ENCODE measurements around the gene ANKRD12. TPM values are rescaled to one million over a fixed set of nuclear protein-coding genes. Genes with fewer than 3 reads are reported as not detected.
A peak's percentile ranks its signal among the peaks of the same experiment; 100 is the strongest.

Gene ANKRD12
- total and polyA plus RNA-seq, 9 donors, result 8.8 to 115 (median 72.9) TPM

DNA sequence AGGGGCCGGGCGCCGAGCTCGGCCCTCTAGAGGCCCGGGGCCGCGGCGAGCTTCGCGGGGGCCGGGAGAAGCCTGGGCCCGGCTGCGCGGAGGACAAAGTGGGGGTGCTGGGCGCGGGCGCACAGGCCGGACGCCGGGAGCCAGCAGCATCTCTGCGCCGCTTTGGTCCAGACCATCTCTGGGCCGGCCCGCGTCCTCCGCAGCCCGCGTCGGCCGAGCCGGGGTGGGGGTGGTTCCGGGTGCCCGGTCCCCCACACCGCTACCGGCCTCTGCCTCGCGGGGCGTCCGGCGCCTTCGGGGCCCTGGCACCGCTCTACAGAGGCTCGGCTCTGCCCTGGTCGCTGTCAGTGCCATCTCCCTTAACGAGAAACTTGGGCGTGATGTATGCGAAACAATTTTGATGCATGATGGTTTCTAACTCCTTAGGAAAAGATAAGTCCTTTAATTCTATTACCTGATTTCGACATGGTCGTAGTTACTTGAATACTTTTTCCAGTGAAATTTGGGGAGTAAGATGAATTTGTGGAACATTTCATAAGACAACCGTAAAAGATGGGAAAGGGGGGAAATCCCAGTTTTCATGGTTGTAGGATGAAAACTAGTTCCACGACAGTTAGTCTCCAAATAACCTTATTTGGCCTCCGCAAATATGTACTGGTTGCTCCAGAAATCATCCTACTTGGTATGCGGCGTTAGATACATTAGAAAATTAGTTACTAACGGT is 198.6 kb downstream of the ANKRD12 start:
- peak overlapping the region; percentile 65 for H3K4me3 ChIP-seq
- no peak for DNase-seq
- WGBS, 3 donors, result 0 to 2% (median 1%) methylated on average over 22 to 55 of the region's 55 CpGs
- H3K4me1 ChIP-seq (ENCODE audit: insufficient read depth), result no peaks in the 10 kb centered on the region
- no peaks in the 10 kb centered on the region for H3K27me3 ChIP-seq
- no peaks in the 10 kb centered on the region for H3K9me3 ChIP-seq
- TF ChIP-seq EP300 (IDR thresholded peaks at IDR 0.05) (no peak), POLR2A (IDR thresholded peaks at IDR 0.05) (no peak)
- TF ChIP-seq, protein P1, sequence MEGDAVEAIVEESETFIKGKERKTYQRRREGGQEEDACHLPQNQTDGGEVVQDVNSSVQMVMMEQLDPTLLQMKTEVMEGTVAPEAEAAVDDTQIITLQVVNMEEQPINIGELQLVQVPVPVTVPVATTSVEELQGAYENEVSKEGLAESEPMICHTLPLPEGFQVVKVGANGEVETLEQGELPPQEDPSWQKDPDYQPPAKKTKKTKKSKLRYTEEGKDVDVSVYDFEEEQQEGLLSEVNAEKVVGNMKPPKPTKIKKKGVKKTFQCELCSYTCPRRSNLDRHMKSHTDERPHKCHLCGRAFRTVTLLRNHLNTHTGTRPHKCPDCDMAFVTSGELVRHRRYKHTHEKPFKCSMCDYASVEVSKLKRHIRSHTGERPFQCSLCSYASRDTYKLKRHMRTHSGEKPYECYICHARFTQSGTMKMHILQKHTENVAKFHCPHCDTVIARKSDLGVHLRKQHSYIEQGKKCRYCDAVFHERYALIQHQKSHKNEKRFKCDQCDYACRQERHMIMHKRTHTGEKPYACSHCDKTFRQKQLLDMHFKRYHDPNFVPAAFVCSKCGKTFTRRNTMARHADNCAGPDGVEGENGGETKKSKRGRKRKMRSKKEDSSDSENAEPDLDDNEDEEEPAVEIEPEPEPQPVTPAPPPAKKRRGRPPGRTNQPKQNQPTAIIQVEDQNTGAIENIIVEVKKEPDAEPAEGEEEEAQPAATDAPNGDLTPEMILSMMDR (IDR thresholded peaks at IDR 0.05), result peak; percentile 5 to 34 (median 33)
- intact Hi-C loops (cut with DNase I), result no loop called here
- peak overlapping the region; percentile 84 to 87 for H3K27ac ChIP-seq
- no peaks in the 10 kb centered on the region for H3K36me3 ChIP-seq

Small RNAs within 50 kb of the gene (small RNA-seq; reads per million reads assigned to genes)
- not detected for gene RF00019

Other genes starting within 250 kb of the ANKRD12 start
- 10 to 100 TPM; 59.7 to 86.0 (median 65.5) TPM for gene NDUFV2, start 34.1 kb upstream of the ANKRD12 start, total RNA-seq
- gene NDUFV2, start 34.1 kb upstream of the ANKRD12 start, polyA plus RNA-seq, result 100 to 1,000 TPM in 1 of 2 donors, 10 to 100 TPM in 1; 86.1 to 135 TPM
- gene TWSG1, start 198.0 kb downstream of the ANKRD12 start, total RNA-seq, result 10 to 100 TPM; 36.5 to 66.1 (median 49.9) TPM
- 10 to 100 TPM; 38.3 to 44.3 TPM for gene TWSG1, start 198.0 kb downstream of the ANKRD12 start, polyA plus RNA-seq